ENCODE data around the gene WFS1. TPM values are rescaled to one million over a fixed set of nuclear protein-coding genes. Genes with fewer than 3 reads are reported as not detected.

Gene WFS1
- 29.1 TPM for total RNA-seq

DNA sequence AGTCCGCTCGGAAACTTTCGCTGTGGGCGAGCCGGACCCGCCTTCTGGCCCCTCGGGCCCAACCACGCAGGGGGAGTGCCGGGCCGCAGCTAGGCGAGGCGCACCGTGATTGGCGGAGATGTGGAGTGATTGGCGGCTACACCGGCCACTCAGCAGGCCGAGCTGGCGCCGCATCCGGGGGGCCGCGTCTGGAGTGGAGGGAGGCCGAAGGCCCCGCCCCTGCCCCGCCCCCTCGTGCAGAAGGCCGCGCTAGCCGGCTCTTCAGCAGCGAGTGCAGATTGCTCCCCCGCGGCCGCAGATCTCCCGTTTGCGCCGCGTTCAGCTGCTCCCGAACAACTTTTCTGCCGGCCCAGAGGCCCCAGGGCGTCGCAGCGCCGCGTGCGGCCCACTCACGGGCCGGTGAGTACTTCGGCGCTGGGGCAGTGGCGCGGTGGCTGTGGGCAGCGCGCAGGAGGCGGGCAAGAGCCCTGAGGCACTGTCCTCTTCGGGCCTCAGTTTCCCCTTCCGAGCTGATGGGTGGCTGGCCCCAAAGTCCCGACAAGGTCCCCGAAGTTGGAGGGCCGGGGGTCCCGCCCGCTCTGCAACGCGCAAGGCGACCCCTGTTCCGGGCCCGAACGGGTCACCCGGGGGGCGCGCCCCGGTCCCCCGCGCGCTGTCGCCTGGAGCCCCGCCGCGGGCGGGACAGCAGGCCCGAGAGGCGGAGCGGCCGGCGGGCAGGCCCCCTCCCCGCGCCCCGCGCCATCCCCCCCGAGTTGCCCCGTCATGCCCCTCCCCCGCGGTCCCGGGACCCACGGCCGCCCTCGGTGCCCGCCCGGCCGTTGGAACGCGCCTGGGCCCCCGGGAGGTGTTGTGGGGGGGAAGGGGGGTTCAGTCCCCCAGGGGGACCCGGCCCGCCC, at the start of gene WFS1:
WFS1 (plus strand) TSS at position 235 of the 896 bp plus-strand sequence. CDS start 7,606 bp downstream, outside the sequence.

Other genes with a start within 250 kb of the WFS1 start
- 0.70 TPM for gene JAKMIP1, start 69.3 kb upstream of the WFS1 start, total RNA-seq
- 1.1 TPM for gene PPP2R2C, start 202.8 kb downstream of the WFS1 start, total RNA-seq